GM18502 (cell line): ENCODE results near the gene NMUR1.
A peak's percentile ranks its signal among the peaks of the same experiment; 100 is the strongest.
"Not testable (repeated sequence)": the region's sequence is repeated elsewhere in the genome, so short reads cannot be mapped to it uniquely, and the experiment has no call there.

Source experiments
- ATAC-seq: cut with Tn5 transposase; IDR thresholded peaks from one replicate; pipeline ENCODE4 v1.9.1; 2021; ENCODE audit warnings: mild to moderate bottlenecking; ENCODE audit not compliant: unreplicated experiment, poor library complexity

Gene NMUR1, protein sequence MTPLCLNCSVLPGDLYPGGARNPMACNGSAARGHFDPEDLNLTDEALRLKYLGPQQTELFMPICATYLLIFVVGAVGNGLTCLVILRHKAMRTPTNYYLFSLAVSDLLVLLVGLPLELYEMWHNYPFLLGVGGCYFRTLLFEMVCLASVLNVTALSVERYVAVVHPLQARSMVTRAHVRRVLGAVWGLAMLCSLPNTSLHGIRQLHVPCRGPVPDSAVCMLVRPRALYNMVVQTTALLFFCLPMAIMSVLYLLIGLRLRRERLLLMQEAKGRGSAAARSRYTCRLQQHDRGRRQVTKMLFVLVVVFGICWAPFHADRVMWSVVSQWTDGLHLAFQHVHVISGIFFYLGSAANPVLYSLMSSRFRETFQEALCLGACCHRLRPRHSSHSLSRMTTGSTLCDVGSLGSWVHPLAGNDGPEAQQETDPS

DNA sequence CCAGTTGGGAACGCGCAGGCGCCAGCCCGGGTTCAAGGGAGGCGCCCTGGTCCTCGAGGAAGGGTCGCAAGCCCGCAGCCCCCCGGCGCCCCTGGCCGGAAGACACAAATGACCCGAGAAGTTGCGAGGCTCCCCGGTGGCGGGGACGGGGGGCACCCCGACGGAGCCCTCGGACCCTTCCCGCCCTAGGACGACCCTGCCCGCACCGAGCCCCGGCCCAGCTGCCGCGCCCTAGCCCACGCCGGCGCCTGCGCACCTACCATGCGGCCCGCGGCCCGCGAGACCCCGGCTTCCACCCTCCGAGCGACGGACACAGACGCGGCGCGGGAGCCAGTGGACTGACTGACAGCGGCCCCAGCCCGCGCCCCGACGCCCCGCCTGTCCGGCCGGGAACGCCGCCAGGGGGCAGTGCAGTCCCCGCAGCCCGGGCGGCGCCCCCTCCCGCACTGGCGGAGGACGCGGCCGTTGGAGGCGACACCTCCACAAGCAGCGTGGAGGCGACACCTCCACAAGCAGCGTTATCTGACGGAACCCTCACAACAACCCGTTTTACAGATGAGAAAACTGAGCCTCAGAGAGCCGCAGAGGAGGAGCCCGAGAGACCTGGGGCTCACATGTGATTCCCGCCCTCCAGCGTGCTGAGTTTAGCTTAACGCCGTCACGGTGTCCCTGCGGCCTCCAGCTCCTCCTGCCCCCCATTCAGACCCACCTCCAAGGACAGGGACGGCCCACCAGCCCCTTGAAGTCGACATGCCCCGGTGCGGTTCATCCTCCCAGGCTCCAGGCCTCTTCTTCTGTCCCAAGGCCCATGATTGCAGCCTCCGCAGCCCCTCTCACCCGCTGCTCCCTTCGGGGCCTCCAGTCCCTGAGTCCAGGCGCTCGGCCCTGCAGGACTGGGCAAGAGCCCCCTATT is at the start of gene NMUR1:
NMUR1 (minus strand) TSS at position 347 of the 913 bp plus-strand sequence; CDS start at position 263, 84 bp downstream.
- ATAC-seq = peak; percentile 75

DNA sequence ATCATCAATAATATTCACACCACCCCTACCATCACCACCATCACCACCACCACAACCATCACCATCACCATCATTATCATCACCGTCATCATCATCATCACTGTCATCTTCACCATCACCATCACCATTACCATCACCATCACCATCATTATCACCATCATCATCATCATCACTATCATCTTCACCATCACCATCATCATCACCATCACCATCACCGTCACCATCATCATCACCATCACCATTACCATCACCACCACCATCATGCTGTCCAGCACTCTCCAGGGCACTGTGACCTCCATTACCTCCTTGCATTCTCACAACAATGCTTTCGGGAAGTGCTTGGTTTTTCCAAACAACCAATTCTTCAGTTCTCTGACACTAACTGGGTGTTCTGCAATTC is 49.3 kb upstream of the NMUR1 start:
- ATAC-seq = no peak

DNA sequence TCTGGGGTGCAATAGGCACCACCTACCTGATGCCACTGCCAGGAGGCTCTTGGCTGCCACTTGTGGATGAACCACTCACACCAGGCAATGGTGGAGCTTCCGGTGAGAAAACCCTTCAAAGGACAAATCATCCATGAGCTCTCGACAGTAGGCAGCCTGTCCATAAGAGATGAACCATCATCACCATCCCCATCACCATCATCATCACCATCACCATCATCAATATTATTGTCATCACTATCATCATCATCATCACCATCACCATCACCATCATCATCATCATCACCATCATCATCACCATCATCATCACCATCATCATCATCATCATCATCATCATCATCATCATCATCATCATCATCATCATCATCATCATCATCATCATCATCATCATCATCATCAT is 48.4 kb upstream of the NMUR1 start:
- ATAC-seq = not testable (repeated sequence)

DNA sequence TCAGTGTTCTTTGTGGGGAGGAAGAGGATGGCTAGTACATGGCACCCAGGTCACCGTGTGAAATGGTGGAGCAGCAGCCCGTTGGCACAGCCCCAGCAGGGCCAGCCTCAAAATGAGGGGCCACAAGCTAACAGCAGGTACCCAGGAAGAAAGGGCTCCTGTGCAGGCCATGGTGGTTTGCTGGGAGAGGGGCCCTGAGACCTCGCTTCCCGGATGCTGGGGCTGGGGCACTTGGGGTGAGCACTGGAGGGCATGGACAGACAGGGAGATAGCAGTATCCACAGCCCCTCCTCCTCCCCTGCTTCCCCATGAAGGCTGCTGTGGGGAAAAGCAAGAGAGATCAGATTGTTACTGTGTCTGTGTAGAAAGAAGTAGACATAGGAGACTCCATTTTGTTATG is 46.2 kb upstream of the NMUR1 start:
- ATAC-seq = no peak

DNA sequence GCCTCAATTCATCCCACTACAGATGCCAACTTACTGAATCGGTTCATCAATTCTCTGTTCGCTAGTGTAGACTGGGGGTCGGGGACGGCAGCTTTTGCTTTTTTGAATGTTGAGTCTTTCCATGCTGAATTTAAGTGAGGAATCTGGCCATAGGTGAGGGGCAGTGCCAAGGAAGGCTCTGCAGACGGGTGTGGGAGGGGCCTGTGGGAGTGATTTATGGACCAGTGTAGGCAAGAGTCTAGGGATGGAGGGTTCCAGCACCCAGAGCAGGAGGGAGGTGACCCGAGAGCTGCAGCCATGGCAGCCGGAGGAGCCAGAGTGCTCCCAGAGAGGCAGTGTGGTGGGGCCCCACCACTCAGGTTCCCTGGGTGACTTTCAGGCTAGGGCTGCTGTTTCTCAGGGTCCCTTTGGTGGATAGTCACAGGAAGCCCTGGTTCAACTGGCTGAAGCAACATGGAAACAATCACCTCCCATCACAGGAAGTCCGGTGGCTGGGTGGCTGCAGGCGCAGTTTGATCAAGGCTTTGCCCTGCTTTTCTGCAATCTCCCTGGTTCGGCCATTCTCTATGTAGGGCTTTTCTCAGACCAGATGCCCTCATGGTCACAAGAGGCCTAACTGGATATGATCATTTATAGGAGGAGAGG is 45.5 kb upstream of the NMUR1 start:
- ATAC-seq = no peak

DNA sequence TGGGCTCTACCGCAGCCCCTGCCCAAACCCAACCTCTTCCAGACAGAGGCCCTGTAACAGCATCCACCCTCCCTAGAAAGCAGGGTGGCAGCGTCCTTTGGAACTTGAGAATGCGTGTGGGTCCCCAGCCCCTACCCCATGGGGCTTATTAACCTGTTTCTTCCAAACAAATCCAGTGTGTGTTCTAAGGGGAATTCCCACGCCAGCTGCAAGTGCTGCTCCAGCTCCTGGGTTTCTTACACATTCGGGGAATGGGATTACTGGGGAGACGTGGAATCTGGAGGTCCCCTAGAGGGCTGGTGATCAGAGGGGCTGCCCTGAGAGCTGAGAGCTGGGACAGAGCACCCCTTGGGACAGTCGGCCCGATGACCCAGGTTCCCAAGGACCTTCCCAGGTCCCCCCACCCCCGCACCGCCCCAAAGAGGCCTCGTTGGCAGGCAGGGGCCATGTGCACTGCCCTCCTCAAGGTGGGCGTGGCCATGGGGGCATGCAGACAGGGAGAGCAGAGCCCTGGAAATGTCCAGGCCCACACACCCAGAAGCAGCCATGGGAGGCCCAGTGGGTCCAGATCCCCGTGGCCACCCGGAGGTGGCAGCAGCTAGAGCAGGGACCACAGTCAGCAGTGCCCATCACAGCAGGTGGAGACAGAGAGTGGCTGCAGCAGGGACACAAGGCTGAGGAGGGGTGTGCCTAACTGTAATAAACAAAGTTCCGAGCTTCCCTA is 43.6 kb upstream of the NMUR1 start:
- ATAC-seq = no peak

DNA sequence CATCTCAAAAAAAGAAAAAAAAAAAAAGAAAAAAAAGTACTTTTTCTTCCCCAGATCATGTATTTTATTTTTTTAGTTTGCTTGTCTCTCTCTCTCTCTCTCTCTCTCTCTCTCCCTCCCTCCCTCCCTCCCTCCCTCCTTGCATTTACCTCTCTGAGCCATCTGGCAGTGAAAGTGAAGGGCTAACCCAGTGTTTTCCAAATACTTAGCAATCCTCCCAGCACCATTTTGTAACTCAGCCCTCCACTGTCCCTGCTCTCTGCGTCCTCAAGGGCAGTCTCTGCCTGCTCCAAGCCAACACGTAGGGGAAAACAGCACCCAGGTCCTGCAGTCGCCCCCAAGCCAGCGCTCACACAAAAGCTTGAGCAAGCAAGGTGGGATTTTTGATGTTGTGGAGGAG is 42.9 kb upstream of the NMUR1 start:
- no peak for ATAC-seq

DNA sequence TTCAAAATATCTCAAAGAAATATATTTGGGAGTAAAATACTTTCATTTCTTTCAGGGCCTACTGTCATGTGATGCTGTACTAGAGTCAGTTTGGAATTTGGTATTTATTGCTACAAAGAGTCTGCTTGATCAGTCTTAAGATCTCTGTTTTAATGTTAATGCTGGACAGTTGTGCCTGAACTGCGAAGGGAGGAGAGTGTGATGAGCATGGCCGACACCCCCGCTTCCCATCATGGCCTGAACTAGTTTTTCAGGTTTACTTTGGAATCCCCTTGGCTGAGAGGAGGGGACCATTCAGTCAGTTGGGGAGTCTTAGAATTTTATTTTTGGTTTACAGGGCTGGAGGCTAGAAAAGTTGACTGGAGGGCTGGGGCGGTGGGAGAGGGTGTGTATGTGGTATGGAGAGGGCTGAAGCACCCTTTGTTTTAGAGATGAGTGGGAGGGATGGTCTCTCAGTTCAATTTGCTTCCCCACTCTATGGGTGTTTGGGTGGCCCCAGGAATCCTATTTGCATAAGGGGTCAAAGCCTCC is 41.5 kb upstream of the NMUR1 start:
- ATAC-seq = no peak

DNA sequence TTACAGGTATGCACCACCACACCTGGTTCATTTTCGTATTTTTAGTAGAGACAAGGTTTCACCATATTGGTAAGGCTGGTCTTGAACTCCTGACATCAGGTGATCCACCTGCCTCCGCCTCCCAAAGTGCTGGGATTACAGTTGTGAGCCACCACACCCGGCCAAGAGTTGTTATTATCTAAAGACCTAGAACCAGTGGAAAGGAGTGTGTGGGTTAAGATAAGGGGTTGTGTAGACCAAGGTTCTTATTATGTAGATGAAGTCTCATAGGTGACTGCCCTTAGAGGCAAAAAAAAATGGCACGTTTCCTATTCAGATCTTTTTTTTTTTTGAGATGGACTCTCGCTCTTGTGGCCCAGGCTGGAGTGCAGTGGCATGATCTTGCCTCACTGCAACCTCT is 40.7 kb upstream of the NMUR1 start:
- ATAC-seq = not testable (repeated sequence)

DNA sequence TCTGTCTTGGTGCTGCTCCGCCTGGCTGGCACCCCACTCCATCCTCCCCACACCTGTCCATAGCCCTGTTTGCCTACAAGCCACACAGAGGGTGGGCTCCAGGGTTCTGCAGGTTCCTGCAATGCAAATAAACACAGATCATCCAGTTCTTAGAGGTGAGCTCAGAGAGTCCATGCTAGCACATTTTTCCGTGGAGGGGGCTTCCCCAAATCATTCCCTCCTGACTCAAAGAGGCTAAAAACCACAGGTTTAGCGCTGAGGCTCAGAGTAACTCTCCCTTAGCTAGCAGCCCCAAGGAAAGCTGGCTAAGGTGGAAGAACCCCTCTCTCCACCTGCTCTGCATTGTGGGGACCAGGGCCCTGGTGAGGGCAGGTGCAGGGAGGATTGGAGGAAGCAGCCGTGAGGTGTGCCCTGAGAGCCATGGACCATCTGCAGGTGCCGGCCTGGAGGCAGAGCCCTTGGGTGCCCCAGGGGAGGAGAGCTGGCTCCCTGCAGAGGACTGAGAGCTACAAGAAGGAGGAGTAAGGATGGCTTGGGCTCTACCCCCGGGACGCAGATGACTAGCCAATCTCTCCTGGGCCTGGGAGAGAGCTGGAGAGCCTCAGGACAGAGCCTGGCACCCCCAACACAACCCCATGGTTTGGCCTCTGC is 38.7 kb upstream of the NMUR1 start:
- no peak for ATAC-seq

DNA sequence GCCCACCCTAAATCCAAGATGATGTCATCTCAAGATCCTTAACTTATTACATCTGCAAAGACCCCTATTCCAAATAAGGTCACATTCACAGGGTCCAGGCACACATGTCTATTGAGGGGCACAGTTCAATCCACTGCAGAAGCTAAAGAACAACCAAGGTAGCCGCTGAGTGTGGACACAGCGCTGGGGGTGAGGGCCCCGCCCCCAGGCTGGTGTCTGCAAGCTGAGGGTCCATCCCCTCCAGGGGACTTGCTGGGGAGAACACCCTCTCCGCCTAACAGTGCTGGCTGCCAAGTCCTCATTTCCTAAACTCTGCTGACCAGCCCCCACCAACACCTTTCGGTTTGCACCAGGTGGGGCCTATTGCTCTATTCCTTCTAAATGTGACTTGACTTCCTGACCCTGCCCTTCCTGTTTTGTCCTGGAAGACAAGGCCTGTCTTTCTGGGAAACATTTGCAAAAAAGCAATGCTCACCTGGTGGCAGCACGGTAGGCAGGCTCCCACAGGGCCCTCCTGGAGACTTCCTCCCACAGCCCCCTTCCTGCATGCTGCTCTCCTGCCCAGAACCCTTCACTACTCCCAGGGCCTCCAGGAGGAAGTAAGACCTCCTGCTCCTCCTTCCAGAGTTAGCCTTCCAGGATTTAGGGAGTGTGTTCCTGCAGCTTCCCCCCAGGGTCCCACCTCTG is 38.0 kb upstream of the NMUR1 start:
- ATAC-seq = no peak

DNA sequence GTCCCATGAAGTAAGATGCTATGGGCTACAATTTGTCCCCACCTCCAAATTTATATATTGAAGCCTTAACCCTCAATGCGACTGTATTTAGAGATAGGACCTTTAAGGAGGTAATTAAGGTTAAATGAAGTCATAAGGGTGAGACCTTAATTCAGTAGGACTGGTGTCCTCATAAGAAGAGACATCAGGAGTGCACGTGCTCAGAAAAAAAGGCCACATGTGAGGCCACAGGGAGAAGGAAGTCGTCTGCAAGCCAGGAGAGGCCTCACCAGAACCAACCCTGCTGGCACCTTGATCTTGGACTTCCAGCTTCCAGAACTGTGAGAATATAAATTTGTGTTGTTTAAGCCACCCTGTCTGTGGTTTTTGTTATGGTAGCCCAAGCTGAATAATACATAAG is 36.9 kb upstream of the NMUR1 start:
- no peak for ATAC-seq

DNA sequence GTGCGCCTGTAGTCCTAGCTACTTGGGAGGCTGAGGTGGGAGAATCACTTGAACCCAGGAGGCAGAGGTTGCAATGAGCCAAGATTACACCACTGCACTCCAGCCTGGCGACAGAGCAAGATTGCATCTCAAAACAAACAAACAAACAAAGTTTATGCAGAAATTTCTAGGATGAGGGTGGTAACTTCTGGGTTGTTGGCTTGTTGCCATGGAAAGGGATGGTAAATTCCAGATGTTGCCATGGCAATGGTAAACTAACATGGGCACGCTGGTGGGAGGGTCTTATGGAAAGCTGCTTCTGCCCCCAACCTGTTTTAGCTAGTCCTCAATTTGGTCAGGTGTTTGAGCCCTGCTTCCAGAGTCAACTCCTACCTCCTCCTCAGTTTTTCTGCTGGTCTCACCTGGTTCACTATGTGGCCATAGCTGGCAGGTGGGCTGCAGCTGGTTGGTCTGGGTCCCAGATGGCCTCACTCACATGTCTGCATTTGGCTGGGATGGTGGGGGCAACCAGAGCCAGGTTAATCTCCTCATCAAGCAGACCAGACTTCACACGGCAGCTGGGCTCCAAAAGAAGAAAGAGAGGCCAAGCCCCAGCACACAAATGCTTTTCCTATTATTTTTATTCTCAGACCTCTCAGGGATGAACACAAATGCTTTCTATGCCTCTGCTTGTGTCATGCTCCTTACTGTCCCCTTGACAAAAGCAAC is 35.8 kb upstream of the NMUR1 start:
- no peak for ATAC-seq

DNA sequence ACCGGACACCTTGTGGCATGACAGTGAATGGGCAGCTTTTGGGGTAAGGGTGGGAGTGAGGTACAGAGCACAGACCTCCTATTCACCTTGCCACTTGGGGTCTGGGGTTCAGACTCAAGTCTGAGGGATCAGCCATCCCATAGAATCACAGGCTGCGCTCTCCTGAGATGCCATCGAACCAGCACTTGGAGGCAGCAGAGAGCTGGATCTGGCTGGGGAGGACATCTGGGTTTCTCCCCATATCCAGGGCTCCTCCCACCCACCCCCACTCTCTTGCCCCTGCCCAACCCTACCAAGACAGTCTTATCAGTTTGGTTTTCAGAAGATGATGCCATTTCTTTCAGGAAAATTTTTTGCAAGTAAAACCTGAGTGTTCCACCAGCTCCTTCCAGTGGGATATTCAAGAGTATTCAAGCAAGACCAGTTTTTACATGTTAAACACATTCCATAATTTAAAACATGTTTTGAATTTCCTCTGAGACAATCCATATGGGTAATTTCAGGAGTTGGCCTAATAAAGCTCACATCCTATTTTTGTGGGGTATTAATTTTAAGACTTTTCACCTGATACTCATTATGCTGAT is 33.2 kb upstream of the NMUR1 start:
- ATAC-seq = peak; percentile 46

DNA sequence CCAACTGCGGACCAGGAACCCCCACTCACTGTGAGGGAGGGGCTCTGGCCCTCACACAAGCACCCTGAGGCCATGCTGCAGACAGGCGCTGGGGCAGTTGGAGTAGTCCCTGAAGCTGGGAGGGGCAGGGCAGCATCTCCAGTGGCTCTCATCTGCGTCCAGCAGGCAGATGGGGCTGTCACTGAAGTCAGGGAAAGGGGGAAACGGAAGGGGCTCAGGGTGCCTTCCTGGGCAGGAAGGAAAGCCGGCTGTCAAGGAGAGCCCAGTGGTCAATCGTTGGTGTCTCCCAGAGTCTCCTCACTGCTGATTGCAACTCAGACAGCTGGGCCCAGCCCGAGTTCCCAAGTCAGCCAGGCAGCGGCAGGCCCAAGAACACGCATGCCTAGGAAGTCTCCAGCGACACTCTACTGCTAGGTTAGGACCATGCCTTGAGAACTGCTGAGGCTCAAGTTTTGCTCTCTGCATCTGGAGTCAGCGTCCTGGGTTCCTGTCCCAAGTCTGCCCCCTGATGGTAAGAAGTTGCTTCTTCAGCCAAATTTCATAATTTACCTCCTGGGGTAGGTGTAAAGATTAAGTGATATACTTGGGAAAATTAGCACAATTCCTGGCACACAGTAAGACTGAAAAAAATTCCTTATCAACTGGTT is 27.4 kb upstream of the NMUR1 start:
- peak; percentile 84 for ATAC-seq

DNA sequence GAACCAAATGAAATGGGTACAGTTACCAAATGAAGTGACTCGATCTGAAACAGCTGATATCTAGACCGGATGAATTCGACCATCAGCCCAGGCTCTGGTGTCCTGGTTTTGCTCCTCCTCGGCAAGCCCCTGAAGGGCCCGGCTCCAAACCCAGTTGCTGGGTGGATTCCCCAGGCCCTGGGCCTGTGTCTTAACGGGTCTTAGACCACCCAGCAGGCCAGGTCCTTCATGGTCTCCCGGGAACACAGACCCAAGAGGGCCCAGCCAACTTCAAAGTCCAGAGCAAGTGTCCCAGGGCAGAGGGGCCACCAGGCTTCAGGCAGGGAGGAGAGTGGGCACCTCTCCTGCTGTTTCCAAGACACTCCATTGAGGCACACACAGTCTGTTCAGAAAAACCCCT is 26.7 kb upstream of the NMUR1 start:
- ATAC-seq = no peak

DNA sequence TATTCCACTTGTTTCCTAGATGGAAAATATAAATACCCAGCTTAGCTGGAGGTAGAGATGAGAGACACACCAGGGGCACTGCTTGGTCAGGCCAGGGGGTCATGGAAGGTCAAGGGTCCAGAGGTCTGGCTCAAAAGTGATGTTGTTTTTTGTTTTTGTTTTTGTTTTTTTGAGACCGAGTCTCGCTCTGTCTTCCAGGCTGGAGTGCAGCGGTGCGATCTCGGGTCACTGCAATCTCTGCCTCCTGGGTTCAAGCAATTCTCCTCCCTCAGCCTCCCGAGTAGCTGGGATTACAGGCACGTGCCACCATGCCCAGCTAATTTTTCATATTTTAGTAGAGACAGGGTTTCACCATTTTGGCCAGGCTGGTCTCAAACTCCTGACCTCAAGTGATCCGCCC is 26.3 kb upstream of the NMUR1 start:
- ATAC-seq = not testable (repeated sequence)
